ENCODE data around the gene LEAP2. TPM values are rescaled to one million over a fixed set of nuclear protein-coding genes. Genes with fewer than 3 reads are reported as not detected.

Gene LEAP2
- total RNA-seq, 1 donor from 2014 or later, result 0.27 TPM

DNA sequence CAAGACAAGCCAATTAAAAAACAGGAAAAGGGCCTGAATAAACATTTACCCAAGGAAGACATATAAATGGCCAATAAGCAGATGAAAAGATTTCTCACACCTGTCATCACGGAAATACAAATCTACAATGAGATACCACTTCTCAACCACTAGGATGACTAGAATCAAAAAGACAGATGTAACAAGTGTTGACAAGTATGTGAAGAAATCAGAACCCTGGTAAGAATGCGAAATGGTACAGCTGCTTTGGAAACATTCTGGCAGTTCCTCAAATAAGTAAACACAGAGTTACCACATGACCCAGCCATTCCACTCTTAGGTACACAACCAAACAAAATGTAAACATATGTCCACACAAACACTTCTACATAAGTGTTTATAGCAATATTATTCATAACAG lies 32.5 kb downstream of the LEAP2 start:
- H2AFZ ChIP-seq (ENCODE audit: low read depth, low read length), result no peak overlapping the region
- no peaks in the 10 kb centered on the region for H3K9me3 ChIP-seq (ENCODE audit: insufficient read depth, low read depth, low read length)
- H3K79me2 ChIP-seq (ENCODE audit: insufficient read depth, low read length), result peaks cover 84% of the 10 kb centered on the region
- Mint-ChIP-seq H3K4me1 (ENCODE audit: low read depth, unreplicated experiment) (no peaks in the 10 kb centered on the region), H3K27me3 (ENCODE audit: low read depth, unreplicated experiment) (no peaks in the 10 kb centered on the region), H3K4me3 (ENCODE audit: unreplicated experiment) (no peak overlapping the region), H3K36me3 (ENCODE audit: low read depth, unreplicated experiment) (peaks cover 25% of the 10 kb centered on the region), H3K9me3 (ENCODE audit: unreplicated experiment) (no peaks in the 10 kb centered on the region), H3K27ac (ENCODE audit: unreplicated experiment) (no peak overlapping the region)
- no peaks in the 10 kb centered on the region for H3K4me1 ChIP-seq (ENCODE audit: insufficient read depth, low read length)
- no peaks in the 10 kb centered on the region for H3K27me3 ChIP-seq (ENCODE audit: insufficient read depth, low read length)
- no peak for FAIRE-seq
- peaks cover 21% of the 10 kb centered on the region for H3K36me3 ChIP-seq (ENCODE audit: insufficient read depth, low read length)
- no peak for DNase-seq (ENCODE audit: low read depth)
- peaks cover 68% of the 10 kb centered on the region for H4K20me1 ChIP-seq (ENCODE audit: insufficient read depth, low read length)
- TF ChIP-seq EZH2 (IDR thresholded peaks at IDR 0.05; ENCODE audit: insufficient read depth, low read length), result no peak
- TF ChIP-seq, protein P1, sequence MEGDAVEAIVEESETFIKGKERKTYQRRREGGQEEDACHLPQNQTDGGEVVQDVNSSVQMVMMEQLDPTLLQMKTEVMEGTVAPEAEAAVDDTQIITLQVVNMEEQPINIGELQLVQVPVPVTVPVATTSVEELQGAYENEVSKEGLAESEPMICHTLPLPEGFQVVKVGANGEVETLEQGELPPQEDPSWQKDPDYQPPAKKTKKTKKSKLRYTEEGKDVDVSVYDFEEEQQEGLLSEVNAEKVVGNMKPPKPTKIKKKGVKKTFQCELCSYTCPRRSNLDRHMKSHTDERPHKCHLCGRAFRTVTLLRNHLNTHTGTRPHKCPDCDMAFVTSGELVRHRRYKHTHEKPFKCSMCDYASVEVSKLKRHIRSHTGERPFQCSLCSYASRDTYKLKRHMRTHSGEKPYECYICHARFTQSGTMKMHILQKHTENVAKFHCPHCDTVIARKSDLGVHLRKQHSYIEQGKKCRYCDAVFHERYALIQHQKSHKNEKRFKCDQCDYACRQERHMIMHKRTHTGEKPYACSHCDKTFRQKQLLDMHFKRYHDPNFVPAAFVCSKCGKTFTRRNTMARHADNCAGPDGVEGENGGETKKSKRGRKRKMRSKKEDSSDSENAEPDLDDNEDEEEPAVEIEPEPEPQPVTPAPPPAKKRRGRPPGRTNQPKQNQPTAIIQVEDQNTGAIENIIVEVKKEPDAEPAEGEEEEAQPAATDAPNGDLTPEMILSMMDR (IDR thresholded peaks at IDR 0.05; ENCODE audit: insufficient read depth, low read depth, low read length), result no peak
- no peak overlapping the region for H3K4me3 ChIP-seq (ENCODE audit: insufficient read depth, low read depth, low read length)
- H3K4me2 ChIP-seq (ENCODE audit: low read length), result no peak overlapping the region
- H3K27ac ChIP-seq (ENCODE audit: low read depth, low read length), result no peak overlapping the region
- no peak overlapping the region for H3K9ac ChIP-seq (ENCODE audit: low read length)

DNA sequence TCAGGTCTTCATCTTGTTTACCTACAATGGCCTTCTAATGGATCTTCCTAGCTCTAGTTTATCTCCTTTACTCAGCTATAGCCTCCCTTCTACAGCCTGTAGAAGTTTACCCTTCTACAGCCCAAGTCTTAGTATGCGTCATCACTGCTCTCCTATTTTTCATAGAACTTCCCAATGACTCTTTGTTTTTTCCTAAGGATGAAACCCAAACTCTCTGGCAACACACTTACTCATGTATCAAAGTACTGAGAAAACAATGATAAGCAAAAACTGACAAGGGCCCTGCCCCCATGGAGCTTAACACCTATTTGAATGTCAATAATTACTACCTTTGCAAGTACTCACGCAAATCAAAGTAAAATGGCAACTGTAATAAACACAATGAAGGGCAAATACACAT lies 33.7 kb downstream of the LEAP2 start:
- no peak overlapping the region for H3K4me3 ChIP-seq (ENCODE audit: insufficient read depth, low read depth, low read length)
- DNase-seq (ENCODE audit: low read depth), result no peak
- H3K9ac ChIP-seq (ENCODE audit: low read length), result no peak overlapping the region
- H3K4me1 Mint-ChIP-seq (ENCODE audit: low read depth, unreplicated experiment), result no peaks in the 10 kb centered on the region
- H3K4me2 ChIP-seq (ENCODE audit: low read length), result no peak overlapping the region
- H3K27me3 ChIP-seq (ENCODE audit: insufficient read depth, low read length), result no peaks in the 10 kb centered on the region
- H3K4me3 Mint-ChIP-seq (ENCODE audit: unreplicated experiment), result no peak overlapping the region
- no peaks in the 10 kb centered on the region for H3K9me3 Mint-ChIP-seq (ENCODE audit: unreplicated experiment)
- H3K9me3 ChIP-seq (ENCODE audit: insufficient read depth, low read depth, low read length), result no peaks in the 10 kb centered on the region
- no peak for FAIRE-seq
- H3K36me3 ChIP-seq (ENCODE audit: insufficient read depth, low read length), result peaks cover 17% of the 10 kb centered on the region
- peaks cover 74% of the 10 kb centered on the region for H4K20me1 ChIP-seq (ENCODE audit: insufficient read depth, low read length)
- H3K27ac Mint-ChIP-seq (ENCODE audit: unreplicated experiment), result no peak overlapping the region
- no peak overlapping the region for H3K27ac ChIP-seq (ENCODE audit: low read depth, low read length)
- TF ChIP-seq, protein P1 (IDR thresholded peaks at IDR 0.05; ENCODE audit: insufficient read depth, low read depth, low read length), result no peak
- TF ChIP-seq EZH2 (IDR thresholded peaks at IDR 0.05; ENCODE audit: insufficient read depth, low read length), result no peak
- H3K4me1 ChIP-seq (ENCODE audit: insufficient read depth, low read length), result no peaks in the 10 kb centered on the region
- peaks cover 91% of the 10 kb centered on the region for H3K79me2 ChIP-seq (ENCODE audit: insufficient read depth, low read length)
- no peaks in the 10 kb centered on the region for H3K27me3 Mint-ChIP-seq (ENCODE audit: low read depth, unreplicated experiment)
- H2AFZ ChIP-seq (ENCODE audit: low read depth, low read length), result no peak overlapping the region
- peaks cover 25% of the 10 kb centered on the region for H3K36me3 Mint-ChIP-seq (ENCODE audit: low read depth, unreplicated experiment)

DNA sequence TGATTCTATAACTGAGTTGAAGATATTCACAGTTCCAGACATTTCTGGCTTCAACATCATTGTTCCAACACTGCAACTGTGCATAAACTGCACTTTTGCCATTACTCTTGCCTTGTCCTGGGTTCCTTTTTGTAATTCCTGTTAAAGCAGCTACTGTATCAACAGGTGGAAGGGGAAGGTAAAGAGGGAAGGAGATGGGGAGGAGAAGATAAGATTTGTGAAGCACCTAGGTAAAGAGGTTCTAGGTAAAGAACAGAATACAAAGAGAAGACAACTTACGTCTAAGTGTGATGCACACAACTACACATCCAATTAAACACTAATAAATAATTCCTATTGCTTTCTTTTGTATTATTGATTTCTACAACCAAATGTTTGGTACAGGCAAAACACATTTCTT lies 36.2 kb downstream of the LEAP2 start:
- no peaks in the 10 kb centered on the region for H3K9me3 ChIP-seq (ENCODE audit: insufficient read depth, low read depth, low read length)
- DNase-seq (ENCODE audit: low read depth) (no peak), FAIRE-seq (no peak)
- no peaks in the 10 kb centered on the region for H3K27me3 ChIP-seq (ENCODE audit: insufficient read depth, low read length)
- TF ChIP-seq, protein P1 (IDR thresholded peaks at IDR 0.05; ENCODE audit: insufficient read depth, low read depth, low read length), result no peak
- TF ChIP-seq EZH2 (IDR thresholded peaks at IDR 0.05; ENCODE audit: insufficient read depth, low read length), result no peak
- H3K9ac ChIP-seq (ENCODE audit: low read length), result no peak overlapping the region
- Mint-ChIP-seq H3K4me3 (ENCODE audit: unreplicated experiment) (no peak overlapping the region), H3K4me1 (ENCODE audit: low read depth, unreplicated experiment) (no peaks in the 10 kb centered on the region), H3K27me3 (ENCODE audit: low read depth, unreplicated experiment) (no peaks in the 10 kb centered on the region), H3K36me3 (ENCODE audit: low read depth, unreplicated experiment) (peaks cover 22% of the 10 kb centered on the region), H3K27ac (ENCODE audit: unreplicated experiment) (no peak overlapping the region), H3K9me3 (ENCODE audit: unreplicated experiment) (no peaks in the 10 kb centered on the region)
- H3K79me2 ChIP-seq (ENCODE audit: insufficient read depth, low read length), result peaks cover 90% of the 10 kb centered on the region
- H3K36me3 ChIP-seq (ENCODE audit: insufficient read depth, low read length), result peaks cover 23% of the 10 kb centered on the region
- H3K27ac ChIP-seq (ENCODE audit: low read depth, low read length), result no peak overlapping the region
- H3K4me2 ChIP-seq (ENCODE audit: low read length), result no peak overlapping the region
- H4K20me1 ChIP-seq (ENCODE audit: insufficient read depth, low read length), result peaks cover 69% of the 10 kb centered on the region
- no peak overlapping the region for H3K4me3 ChIP-seq (ENCODE audit: insufficient read depth, low read depth, low read length)
- no peak overlapping the region for H2AFZ ChIP-seq (ENCODE audit: low read depth, low read length)
- no peaks in the 10 kb centered on the region for H3K4me1 ChIP-seq (ENCODE audit: insufficient read depth, low read length)
